HEK293 (cell line): ENCODE measurements around the gene C18orf32.

ENCODE experiments used
- CTCF ChIA-PET: fragments of 350-600 bp; formaldehyde crosslinking; extraction: SDS; loops from one replicate; lab custom pipeline; 2021; ENCODE audit warnings: antibody characterized with exemption; lab: Yijun Ruan, JAX
- POLR2A ChIA-PET: fragments of 300-600 bp; formaldehyde crosslinking; extraction: SDS; loops from one replicate; lab custom pipeline; 2020; ENCODE audit warnings: antibody characterized with exemption, inconsistent platforms; lab: Yijun Ruan, JAX
- H3K27ac ChIP-seq: fragments of 200-500 bp; sonication (Bioruptor generic); 2 replicates; pipeline ENCODE4 v1.5.1; 2014; ENCODE audit warnings: low read depth, low read length, control low read depth, inconsistent platforms; ENCODE audit errors: extremely low read depth
- H3K36me3 ChIP-seq, 2 experiments: fragments of 200-500 bp in 1 of 2; sonication (Bioruptor generic) in 1 of 2; 1 replicate in 1 of 2; 2 replicates in 1 of 2; pipeline ENCODE4 v1.5.1; 2014 to 2017; ENCODE audit warnings: inconsistent platforms in 2 of 2, low read length in 2 of 2; ENCODE audit not compliant: control insufficient read depth in 2 of 2, insufficient read depth in 1 of 2
- H3K4me1 ChIP-seq: fragments of 200-500 bp; sonication (Bioruptor generic); 2 replicates; pipeline ENCODE4 v1.5.1; 2014; ENCODE audit warnings: mild to moderate bottlenecking, low read length, inconsistent platforms; ENCODE audit not compliant: control insufficient read depth, insufficient read depth
- H3K4me3 ChIP-seq: 2 replicates; pipeline ENCODE4 v1.5.1; 2011; ENCODE audit warnings: low read depth, mild to moderate bottlenecking, control low read depth, low read length, moderate library complexity
- H3K9me3 ChIP-seq: fragments of 200-500 bp; sonication (Bioruptor generic); 2 replicates; pipeline ENCODE4 v1.5.1; 2014; ENCODE audit warnings: low read depth, low read length, inconsistent platforms; ENCODE audit not compliant: control insufficient read depth, insufficient read depth
- SP7 ChIP-seq: fragments of 450-650 bp; formaldehyde crosslinking; IDR thresholded peaks from 2 replicates; pipeline ENCODE4 v1.5.1; 2016; ENCODE audit warnings: missing biosample characterization, missing genetic modification characterization
- ZBTB48 ChIP-seq: fragments of 450-650 bp; formaldehyde crosslinking; IDR thresholded peaks from 2 replicates; pipeline ENCODE4 v1.5.1; 2016; ENCODE audit warnings: missing biosample characterization, missing genetic modification characterization
- ZNF121 ChIP-seq: fragments of 450-650 bp; formaldehyde crosslinking; IDR thresholded peaks from 2 replicates; pipeline ENCODE4 v1.5.1; 2016; ENCODE audit warnings: missing biosample characterization, missing genetic modification characterization
- TF ChIP-seq, protein P1 (sequence below): fragments of 450-650 bp; formaldehyde crosslinking; IDR thresholded peaks from 2 replicates; pipeline ENCODE4 v1.5.1; 2017; ENCODE audit warnings: missing biosample characterization, missing genetic modification characterization

The C18orf32 gene

DNA sequence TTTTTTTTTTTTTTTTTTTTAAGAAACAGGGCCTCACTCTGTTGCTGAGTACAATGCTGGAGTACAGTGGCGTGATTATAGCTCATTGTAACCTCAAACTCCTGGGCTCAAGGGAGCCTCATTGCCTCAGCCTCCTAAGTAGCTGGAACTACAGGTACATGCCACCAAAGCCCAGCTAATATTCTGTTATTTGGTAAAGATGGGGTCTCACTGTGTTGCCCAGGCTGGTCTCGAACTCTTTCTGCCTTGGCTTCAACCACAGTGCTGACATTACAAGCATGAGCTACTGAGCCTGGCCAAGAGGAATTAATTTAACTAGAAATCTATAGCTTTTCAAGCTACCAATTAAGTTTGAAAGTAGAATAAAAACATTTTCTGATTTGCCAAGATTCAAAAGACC, 54.4 kb downstream of the C18orf32 start:
- H3K27ac ChIP-seq, result no peak overlapping the region
- TF ChIP-seq ZNF121 (tag by site-specific recombination) (peak; percentile 65; the same call in 1 of the 2 replicates), ZBTB48 (tag by site-specific recombination) (no peak)
- H3K36me3 ChIP-seq, result peaks cover 4 to 9% of the 10 kb centered on the region in 2 experiments
- no peaks in the 10 kb centered on the region for H3K9me3 ChIP-seq
- ChIA-PET POLR2A (interaction anchor here (0.6 to 2.5 kb wide), 6 partner anchors 33 to 1201 kb away, joined by 3 to 9 read pairs (median 4); partner anchors contain the start of gene C18orf32), CTCF (interaction anchor here (0.6 to 1.7 kb wide), 9 partner anchors 11 to 758 kb away, joined by 3 to 8 read pairs (median 3); no protein-coding TSS in a partner anchor)
- peaks cover 22% of the 10 kb centered on the region for H3K4me1 ChIP-seq
- H3K4me3 ChIP-seq, result no peak overlapping the region

DNA sequence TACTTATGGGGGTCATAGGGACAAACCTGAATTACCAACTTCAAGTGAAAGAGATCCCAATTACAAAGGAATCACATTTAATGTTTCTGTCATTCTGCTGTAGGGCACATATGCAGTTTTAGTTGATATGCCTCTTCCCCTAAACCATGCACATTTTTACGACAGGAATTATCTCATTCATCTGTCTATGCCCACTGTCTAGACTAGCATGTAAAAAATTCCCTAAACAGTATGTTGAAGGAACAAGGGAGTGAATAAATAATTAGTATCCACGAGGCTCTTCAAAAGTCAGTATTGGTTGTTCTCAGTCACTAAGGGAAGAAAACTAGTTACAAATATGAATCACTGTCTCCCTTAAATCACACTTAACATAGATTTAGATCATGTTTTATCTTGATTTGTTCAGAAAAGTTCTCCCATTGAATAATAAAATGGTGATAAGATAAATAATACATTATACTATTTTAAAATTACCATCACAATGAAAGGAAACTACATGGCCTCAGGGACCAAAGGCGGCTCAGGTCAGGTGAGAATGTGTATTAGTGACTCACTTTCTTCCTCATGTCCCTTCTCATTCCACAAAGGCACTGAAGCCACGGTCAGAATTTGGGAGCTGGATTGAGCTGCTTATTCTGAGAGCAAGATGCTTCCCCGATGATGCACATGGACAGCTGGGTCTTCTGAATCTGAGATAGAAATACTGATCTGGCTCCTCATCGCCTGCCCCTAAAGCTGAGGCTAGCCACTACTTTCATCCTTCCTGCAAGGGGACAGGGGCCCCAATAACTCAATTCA, 55.7 kb downstream of the C18orf32 start:
- no peaks in the 10 kb centered on the region for H3K9me3 ChIP-seq
- peaks cover 22% of the 10 kb centered on the region for H3K4me1 ChIP-seq
- ChIA-PET POLR2A (interaction anchor here (0.6 to 2.5 kb wide), 2 partner anchors 32 to 55 kb away, joined by 3 to 9 read pairs; partner anchors contain the start of gene C18orf32), CTCF (interaction anchor here (0.6 to 1.8 kb wide), 5 partner anchors 12 to 1870 kb away, joined by 3 to 9 read pairs (median 3); no protein-coding TSS in a partner anchor)
- H3K27ac ChIP-seq, result no peak overlapping the region
- H3K4me3 ChIP-seq, result no peak overlapping the region
- H3K36me3 ChIP-seq, result peaks cover 6 to 11% of the 10 kb centered on the region in 2 experiments
- TF ChIP-seq, protein P1, sequence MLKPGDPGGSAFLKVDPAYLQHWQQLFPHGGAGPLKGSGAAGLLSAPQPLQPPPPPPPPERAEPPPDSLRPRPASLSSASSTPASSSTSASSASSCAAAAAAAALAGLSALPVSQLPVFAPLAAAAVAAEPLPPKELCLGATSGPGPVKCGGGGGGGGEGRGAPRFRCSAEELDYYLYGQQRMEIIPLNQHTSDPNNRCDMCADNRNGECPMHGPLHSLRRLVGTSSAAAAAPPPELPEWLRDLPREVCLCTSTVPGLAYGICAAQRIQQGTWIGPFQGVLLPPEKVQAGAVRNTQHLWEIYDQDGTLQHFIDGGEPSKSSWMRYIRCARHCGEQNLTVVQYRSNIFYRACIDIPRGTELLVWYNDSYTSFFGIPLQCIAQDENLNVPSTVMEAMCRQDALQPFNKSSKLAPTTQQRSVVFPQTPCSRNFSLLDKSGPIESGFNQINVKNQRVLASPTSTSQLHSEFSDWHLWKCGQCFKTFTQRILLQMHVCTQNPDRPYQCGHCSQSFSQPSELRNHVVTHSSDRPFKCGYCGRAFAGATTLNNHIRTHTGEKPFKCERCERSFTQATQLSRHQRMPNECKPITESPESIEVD, result peak; percentile 40
- 0 out of 2 replicates have a peak, but pooled peaks have one; percentile 20 for TF ChIP-seq SP7
- no peak for TF ChIP-seq ZBTB48 (tag by site-specific recombination)
- TF ChIP-seq, all 188 proteins: peak for 2
